Measurements from ENCODE around the gene MUC5AC. TPM values are rescaled to one million over a fixed set of nuclear protein-coding genes. Genes with fewer than 3 reads are reported as not detected.
A peak's percentile ranks its signal among the peaks of the same experiment; 100 is the strongest.

Gene MUC5AC
- total RNA-seq, 1 experiment from 2014 or later = 0.11 TPM

DNA sequence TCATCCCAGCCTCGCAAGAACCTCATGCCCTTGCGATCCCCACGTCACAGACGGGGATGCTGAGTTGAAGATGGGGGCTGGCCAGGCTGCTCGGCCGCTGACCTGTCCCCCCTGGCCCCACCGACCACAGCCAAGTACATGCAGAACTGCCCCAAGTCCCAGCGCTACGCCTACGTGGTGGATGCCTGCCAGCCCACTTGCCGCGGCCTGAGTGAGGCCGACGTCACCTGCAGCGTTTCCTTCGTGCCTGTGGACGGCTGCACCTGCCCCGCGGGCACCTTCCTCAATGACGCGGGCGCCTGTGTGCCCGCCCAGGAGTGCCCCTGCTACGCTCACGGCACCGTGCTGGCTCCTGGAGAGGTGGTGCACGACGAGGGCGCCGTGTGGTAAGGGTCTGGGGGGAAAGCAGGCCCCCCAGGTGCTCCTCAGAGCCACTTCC, 75.1 kb downstream of the MUC5AC start:
- TF ChIP-seq, protein P1, sequence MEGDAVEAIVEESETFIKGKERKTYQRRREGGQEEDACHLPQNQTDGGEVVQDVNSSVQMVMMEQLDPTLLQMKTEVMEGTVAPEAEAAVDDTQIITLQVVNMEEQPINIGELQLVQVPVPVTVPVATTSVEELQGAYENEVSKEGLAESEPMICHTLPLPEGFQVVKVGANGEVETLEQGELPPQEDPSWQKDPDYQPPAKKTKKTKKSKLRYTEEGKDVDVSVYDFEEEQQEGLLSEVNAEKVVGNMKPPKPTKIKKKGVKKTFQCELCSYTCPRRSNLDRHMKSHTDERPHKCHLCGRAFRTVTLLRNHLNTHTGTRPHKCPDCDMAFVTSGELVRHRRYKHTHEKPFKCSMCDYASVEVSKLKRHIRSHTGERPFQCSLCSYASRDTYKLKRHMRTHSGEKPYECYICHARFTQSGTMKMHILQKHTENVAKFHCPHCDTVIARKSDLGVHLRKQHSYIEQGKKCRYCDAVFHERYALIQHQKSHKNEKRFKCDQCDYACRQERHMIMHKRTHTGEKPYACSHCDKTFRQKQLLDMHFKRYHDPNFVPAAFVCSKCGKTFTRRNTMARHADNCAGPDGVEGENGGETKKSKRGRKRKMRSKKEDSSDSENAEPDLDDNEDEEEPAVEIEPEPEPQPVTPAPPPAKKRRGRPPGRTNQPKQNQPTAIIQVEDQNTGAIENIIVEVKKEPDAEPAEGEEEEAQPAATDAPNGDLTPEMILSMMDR (conservative IDR thresholded peaks at IDR 0.05; ENCODE audit: low read depth, low read length) = no peak
- TF ChIP-seq EZH2phosphoT487 (IDR thresholded peaks at IDR 0.05; ENCODE audit: borderline replicate concordance, low read length) (no peak), EZH2 (IDR thresholded peaks at IDR 0.05; ENCODE audit: low read length, unreplicated experiment) (no peak)
- POLR2A ChIA-PET (ENCODE audit: unreplicated experiment) = interaction anchor here (0.5 kb wide), 1 partner anchor 11 kb away, joined by 3 read pairs; no protein-coding TSS in a partner anchor
- intact Hi-C loops (cut with micrococcal nuclease) = no loop called here

DNA sequence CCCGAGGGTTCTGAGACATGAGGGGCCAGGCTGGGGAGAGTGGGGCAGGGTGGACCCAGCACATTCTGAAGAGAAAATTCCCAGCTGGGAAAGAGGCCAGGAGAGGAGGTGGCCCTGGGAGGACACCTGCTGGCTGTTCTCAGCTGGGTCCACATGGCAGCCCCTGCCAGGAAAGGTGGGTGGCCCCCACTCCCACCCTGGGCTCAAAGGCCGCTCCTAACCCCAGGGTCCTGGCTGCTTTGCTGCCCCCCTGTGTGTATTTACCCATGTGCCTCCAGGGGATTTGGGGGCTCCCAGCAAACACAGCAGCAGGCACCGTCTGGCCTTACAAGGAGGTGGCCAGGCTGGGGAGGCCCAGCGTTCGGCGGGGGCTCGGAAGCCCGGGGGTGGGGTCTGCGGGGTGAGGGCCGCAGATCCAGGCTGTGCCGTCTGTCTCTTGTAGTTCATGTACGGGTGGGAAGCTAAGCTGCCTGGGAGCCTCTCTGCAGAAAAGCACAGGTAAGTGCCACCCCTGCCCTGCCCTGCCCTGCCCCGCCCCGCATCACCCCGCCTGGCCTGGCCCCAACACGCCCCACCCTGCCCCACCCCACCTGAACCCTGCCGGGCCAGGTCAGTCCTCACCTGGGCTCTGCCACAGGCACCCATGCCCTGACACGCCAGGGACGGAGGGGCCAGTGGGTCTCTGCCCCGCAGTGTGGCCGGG, 75.7 kb downstream of the MUC5AC start:
- H3K27me3 ChIP-seq (ENCODE audit: low read length) = no peaks in the 10 kb centered on the region
- no peak overlapping the region for H3K9ac ChIP-seq (ENCODE audit: low read length)
- no peak overlapping the region for H3K27ac ChIP-seq (ENCODE audit: low read length)
- no peak overlapping the region for H3K4me3 ChIP-seq (ENCODE audit: low read length)
- intact Hi-C loops (cut with micrococcal nuclease) = no loop called here
- POLR2A ChIA-PET (ENCODE audit: unreplicated experiment) = no interaction called here
- no peaks in the 10 kb centered on the region for H3K36me3 ChIP-seq (ENCODE audit: low read depth, low read length)
- no peak overlapping the region for H3K4me2 ChIP-seq (ENCODE audit: low read length)
- no peaks in the 10 kb centered on the region for H3F3A ChIP-seq (ENCODE audit: low read length, unreplicated experiment)
- ATAC-seq (peak; percentile 25), DNase-seq (peak; percentile 34)
- no peak overlapping the region for H2AFZ ChIP-seq (ENCODE audit: low read length)
- H3K79me2 ChIP-seq (ENCODE audit: low read length) = no peaks in the 10 kb centered on the region
- H3K4me1 ChIP-seq (ENCODE audit: insufficient read depth, low read length) = no peaks in the 10 kb centered on the region
- no peaks in the 10 kb centered on the region for H4K20me1 ChIP-seq (ENCODE audit: low read length)
- H3K9me3 ChIP-seq (ENCODE audit: low read length) = no peaks in the 10 kb centered on the region
- no peak for TF ChIP-seq EZH2 (IDR thresholded peaks at IDR 0.05; ENCODE audit: low read length, unreplicated experiment)
- TF ChIP-seq, protein P1 (conservative IDR thresholded peaks at IDR 0.05; ENCODE audit: low read depth, low read length) = peak; percentile 53
- no peak for TF ChIP-seq EZH2phosphoT487 (IDR thresholded peaks at IDR 0.05; ENCODE audit: borderline replicate concordance, low read length)
- no TSS peak for BruUV-seq (replicated peaks)
- no peaks in the 10 kb centered on the region for H3K9me2 ChIP-seq (replicated peaks; ENCODE audit: low read length)
- CTCF ChIA-PET = interaction anchor here (1.0 kb wide), 1 partner anchor 179 kb away, joined by 3 read pairs; no protein-coding TSS in a partner anchor

More for the DNA sequence above, 75.1 kb downstream of the MUC5AC start:
- TSS peak; percentile 71 for BruUV-seq (replicated peaks)
- Histone ChIP-seq H3K4me1 (ENCODE audit: insufficient read depth, low read length) (no peaks in the 10 kb centered on the region), H3K4me2 (ENCODE audit: low read length) (no peak overlapping the region), H3F3A (ENCODE audit: low read length, unreplicated experiment) (no peaks in the 10 kb centered on the region), H2AFZ (ENCODE audit: low read length) (no peak overlapping the region), H3K27ac (ENCODE audit: low read length) (no peak overlapping the region), H3K4me3 (ENCODE audit: low read length) (no peak overlapping the region), H3K9me2 (replicated peaks; ENCODE audit: low read length) (no peaks in the 10 kb centered on the region), H3K9me3 (ENCODE audit: low read length) (no peaks in the 10 kb centered on the region), H3K79me2 (ENCODE audit: low read length) (no peaks in the 10 kb centered on the region), H3K27me3 (ENCODE audit: low read length) (no peaks in the 10 kb centered on the region), H4K20me1 (ENCODE audit: low read length) (no peaks in the 10 kb centered on the region), H3K36me3 (ENCODE audit: low read depth, low read length) (no peaks in the 10 kb centered on the region), H3K9ac (ENCODE audit: low read length) (no peak overlapping the region)
- no peak for DNase-seq
- CTCF ChIA-PET = interaction anchor here (1.0 kb wide), 1 partner anchor 179 kb away, joined by 3 read pairs; no protein-coding TSS in a partner anchor
- no peak for ATAC-seq
